ENCODE data around the gene LRRC56.

Gene LRRC56

DNA sequence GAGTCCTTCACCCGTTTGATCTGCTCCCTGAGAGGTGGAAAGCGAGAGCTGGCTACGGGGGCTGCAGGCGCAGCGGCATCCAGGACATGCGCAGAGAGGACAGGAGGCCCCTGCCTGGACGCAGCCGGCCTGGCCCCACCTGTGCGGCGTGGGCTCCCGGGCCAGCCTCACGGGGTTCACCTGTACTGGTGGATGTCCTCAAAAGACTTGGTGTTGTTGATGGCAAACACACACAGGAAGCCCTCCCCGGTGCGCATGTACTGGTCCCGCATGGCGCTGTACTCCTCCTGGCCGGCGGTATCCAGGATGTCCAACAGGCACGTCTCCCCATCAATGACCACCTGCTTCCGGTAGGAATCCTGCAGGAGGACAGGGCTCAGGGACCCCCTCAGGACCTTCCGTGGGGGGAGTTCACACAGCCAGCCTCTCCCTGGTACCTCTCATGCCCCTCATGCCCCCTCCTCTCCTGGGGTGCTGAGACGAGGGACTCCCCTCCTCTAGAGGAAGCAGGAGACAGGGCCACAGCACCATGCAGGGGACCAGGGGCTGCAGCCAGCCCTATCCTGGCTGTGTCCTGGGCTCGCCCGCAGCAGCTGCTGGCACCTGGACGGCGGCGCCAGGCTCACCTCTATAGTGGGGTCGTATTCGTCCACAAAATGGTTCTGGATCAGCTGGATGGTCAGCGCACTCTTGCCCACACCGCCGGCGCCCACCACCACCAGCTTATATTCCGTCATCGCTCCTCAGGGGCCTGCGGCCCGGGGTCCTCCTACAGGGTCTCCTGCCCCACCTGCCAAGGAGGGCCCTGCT, 3.5 kb upstream of the LRRC56 start:
- TF ChIP-seq SP7 (tag by site-specific recombination; IDR thresholded peaks at IDR 0.05) = no peak
- TF ChIP-seq, protein P1, sequence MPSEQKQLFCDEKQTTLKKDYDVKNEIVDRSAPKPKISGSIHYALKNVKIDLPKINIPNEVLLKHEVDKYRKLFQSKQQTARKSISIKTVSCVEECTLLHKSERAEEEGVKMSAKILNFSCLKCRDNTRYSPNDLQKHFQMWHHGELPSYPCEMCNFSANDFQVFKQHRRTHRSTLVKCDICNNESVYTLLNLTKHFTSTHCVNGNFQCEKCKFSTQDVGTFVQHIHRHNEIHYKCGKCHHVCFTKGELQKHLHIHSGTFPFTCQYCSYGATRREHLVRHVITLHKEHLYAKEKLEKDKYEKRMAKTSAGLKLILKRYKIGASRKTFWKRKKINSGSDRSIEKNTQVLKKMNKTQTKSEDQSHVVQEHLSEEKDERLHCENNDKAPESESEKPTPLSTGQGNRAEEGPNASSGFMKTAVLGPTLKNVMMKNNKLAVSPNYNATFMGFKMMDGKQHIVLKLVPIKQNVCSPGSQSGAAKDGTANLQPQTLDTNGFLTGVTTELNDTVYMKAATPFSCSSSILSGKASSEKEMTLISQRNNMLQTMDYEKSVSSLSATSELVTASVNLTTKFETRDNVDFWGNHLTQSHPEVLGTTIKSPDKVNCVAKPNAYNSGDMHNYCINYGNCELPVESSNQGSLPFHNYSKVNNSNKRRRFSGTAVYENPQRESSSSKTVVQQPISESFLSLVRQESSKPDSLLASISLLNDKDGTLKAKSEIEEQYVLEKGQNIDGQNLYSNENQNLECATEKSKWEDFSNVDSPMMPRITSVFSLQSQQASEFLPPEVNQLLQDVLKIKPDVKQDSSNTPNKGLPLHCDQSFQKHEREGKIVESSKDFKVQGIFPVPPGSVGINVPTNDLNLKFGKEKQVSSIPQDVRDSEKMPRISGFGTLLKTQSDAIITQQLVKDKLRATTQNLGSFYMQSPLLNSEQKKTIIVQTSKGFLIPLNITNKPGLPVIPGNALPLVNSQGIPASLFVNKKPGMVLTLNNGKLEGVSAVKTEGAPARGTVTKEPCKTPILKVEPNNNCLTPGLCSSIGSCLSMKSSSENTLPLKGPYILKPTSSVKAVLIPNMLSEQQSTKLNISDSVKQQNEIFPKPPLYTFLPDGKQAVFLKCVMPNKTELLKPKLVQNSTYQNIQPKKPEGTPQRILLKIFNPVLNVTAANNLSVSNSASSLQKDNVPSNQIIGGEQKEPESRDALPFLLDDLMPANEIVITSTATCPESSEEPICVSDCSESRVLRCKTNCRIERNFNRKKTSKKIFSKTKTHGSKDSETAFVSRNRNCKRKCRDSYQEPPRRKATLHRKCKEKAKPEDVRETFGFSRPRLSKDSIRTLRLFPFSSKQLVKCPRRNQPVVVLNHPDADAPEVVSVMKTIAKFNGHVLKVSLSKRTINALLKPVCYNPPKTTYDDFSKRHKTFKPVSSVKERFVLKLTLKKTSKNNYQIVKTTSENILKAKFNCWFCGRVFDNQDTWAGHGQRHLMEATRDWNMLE (tag by site-specific recombination; conservative IDR thresholded peaks at IDR 0.05; ENCODE audit: low read depth) = no peak
- no peak for TF ChIP-seq KLF7 (tag by site-specific recombination; IDR thresholded peaks at IDR 0.05; ENCODE audit: borderline replicate concordance)
- TF ChIP-seq, protein P2, sequence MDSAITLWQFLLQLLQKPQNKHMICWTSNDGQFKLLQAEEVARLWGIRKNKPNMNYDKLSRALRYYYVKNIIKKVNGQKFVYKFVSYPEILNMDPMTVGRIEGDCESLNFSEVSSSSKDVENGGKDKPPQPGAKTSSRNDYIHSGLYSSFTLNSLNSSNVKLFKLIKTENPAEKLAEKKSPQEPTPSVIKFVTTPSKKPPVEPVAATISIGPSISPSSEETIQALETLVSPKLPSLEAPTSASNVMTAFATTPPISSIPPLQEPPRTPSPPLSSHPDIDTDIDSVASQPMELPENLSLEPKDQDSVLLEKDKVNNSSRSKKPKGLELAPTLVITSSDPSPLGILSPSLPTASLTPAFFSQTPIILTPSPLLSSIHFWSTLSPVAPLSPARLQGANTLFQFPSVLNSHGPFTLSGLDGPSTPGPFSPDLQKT (IDR thresholded peaks at IDR 0.05; ENCODE audit: borderline replicate concordance, low read depth, low read length) = no peak
- peak; percentile 87 for TF ChIP-seq ZXDB (tag by site-specific recombination; IDR thresholded peaks at IDR 0.05)
- no peak for TF ChIP-seq ZNF416 (tag by site-specific recombination; IDR thresholded peaks at IDR 0.05)
- Histone ChIP-seq H3K4me1 (ENCODE audit: control insufficient read depth, insufficient read depth, low read length) (no peaks in the 10 kb centered on the region), H3K36me3 (ENCODE audit: control insufficient read depth in 2 of 2, insufficient read depth in 1 of 2, low read length in 2 of 2) (peaks cover 0 to 49% of the 10 kb centered on the region in 2 experiments; a peak in 1 of 3 replicates), H3K4me3 (ENCODE audit: low read depth, low read length) (peak overlapping the region; percentile 72), H3K27ac (ENCODE audit: extremely low read depth, low read depth, low read length) (peak overlapping the region; percentile 83; the same call in 1 of the 2 replicates), H3K9me3 (ENCODE audit: control insufficient read depth, insufficient read depth, low read depth, low read length) (no peaks in the 10 kb centered on the region)
- ChIA-PET CTCF (interaction anchor here (0.6 to 1.4 kb wide), 3 partner anchors 15 to 257 kb away, joined by 3 to 4 read pairs (median 4); no protein-coding TSS in a partner anchor), POLR2A (interaction anchor here (1.0 to 2.7 kb wide), 3 partner anchors 12 to 27 kb away, joined by 3 to 11 read pairs (median 4); partner anchors contain the start of gene RNH1)

GRCh38 chr11:534396-535209, 2.7 kb upstream of the LRRC56 start:
- peak overlapping the region; percentile 83 for H3K27ac ChIP-seq (ENCODE audit: extremely low read depth, low read depth, low read length)
- H3K9me3 ChIP-seq (ENCODE audit: control insufficient read depth, insufficient read depth, low read depth, low read length) = no peaks in the 10 kb centered on the region
- peaks cover 0 to 43% of the 10 kb centered on the region in 2 experiments; a peak in 1 of 3 replicates for H3K36me3 ChIP-seq (ENCODE audit: control insufficient read depth in 2 of 2, insufficient read depth in 1 of 2, low read length in 2 of 2)
- POLR2A ChIA-PET = interaction anchor here (1.0 to 2.7 kb wide), 4 partner anchors 13 to 28 kb away, joined by 3 to 11 read pairs (median 5); partner anchors contain the start of gene RNH1
- CTCF ChIA-PET = interaction anchor here (0.6 to 1.4 kb wide), 2 partner anchors 15 to 57 kb away, joined by 3 to 4 read pairs; no protein-coding TSS in a partner anchor
- no peaks in the 10 kb centered on the region for H3K4me1 ChIP-seq (ENCODE audit: control insufficient read depth, insufficient read depth, low read length)
- H3K4me3 ChIP-seq (ENCODE audit: low read depth, low read length) = peak overlapping the region; percentile 72
- no peak for TF ChIP-seq ZNF394 (tag by site-specific recombination; IDR thresholded peaks at IDR 0.05; ENCODE audit: borderline replicate concordance)
- no peak for TF ChIP-seq PRDM10 (tag by site-specific recombination; IDR thresholded peaks at IDR 0.05)
- no peak for TF ChIP-seq ZNF133 (tag by site-specific recombination; IDR thresholded peaks at IDR 0.05)
- TF ChIP-seq ZNF600 (tag by site-specific recombination; IDR thresholded peaks at IDR 0.05) = peak; percentile 79
- no peak for TF ChIP-seq ZNF239 (tag by site-specific recombination; IDR thresholded peaks at IDR 0.05)
- TF ChIP-seq ZBTB1 (tag by site-specific recombination; IDR thresholded peaks at IDR 0.05) = no peak
- TF ChIP-seq INSM2 (tag by site-specific recombination; IDR thresholded peaks at IDR 0.05) = no peak
- peak; percentile 85 for TF ChIP-seq ZBTB8A (tag by site-specific recombination; IDR thresholded peaks at IDR 0.05)
- TF ChIP-seq, protein P3, sequence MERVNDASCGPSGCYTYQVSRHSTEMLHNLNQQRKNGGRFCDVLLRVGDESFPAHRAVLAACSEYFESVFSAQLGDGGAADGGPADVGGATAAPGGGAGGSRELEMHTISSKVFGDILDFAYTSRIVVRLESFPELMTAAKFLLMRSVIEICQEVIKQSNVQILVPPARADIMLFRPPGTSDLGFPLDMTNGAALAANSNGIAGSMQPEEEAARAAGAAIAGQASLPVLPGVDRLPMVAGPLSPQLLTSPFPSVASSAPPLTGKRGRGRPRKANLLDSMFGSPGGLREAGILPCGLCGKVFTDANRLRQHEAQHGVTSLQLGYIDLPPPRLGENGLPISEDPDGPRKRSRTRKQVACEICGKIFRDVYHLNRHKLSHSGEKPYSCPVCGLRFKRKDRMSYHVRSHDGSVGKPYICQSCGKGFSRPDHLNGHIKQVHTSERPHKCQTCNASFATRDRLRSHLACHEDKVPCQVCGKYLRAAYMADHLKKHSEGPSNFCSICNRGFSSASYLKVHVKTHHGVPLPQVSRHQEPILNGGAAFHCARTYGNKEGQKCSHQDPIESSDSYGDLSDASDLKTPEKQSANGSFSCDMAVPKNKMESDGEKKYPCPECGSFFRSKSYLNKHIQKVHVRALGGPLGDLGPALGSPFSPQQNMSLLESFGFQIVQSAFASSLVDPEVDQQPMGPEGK (tag by site-specific recombination; IDR thresholded peaks at IDR 0.05) = peak; percentile 73
- peak; percentile 26; the same call in 1 of the 2 replicates for TF ChIP-seq KLF1 (tag by site-specific recombination; IDR thresholded peaks at IDR 0.05)
- TF ChIP-seq ZNF311 (tag by site-specific recombination; IDR thresholded peaks at IDR 0.05; ENCODE audit: borderline replicate concordance) = no peak

Data from HEK293 (cell line).